ENCODE results near the gene ATP5F1A. TPM values are rescaled to one million over a fixed set of nuclear protein-coding genes. Genes with fewer than 3 reads are reported as not detected.

ATP5F1A gene
- polyA plus RNA-seq, 1 donor (not counting 4 experiments of a cell fraction or from before 2014, with no cell fraction given) = 512 TPM

GRCh38 chr18:46080156-46080555, 17.9 kb downstream of the ATP5F1A start:
- Histone ChIP-seq H3K36me3 (ENCODE audit: control insufficient read depth in 2 of 2, extremely low read depth in 1 of 2, insufficient read depth in 2 of 2, low read length in 2 of 2) (peaks cover 15 to 20% of the 10 kb centered on the region in 2 experiments), H3K9me3 (ENCODE audit: control insufficient read depth, low read depth, low read length) (no peaks in the 10 kb centered on the region), H4K20me1 (ENCODE audit: control insufficient read depth, extremely low read depth, insufficient read depth, low read length) (no peaks in the 10 kb centered on the region), H3K27ac (ENCODE audit: control insufficient read depth, insufficient read depth, low read length) (no peak overlapping the region), H3K4me3 (ENCODE audit: control insufficient read depth in 2 of 3, extremely low read depth in 1 of 3, insufficient read depth in 2 of 3, low read depth in 1 of 3, low read length in 3 of 3) (no peak overlapping the region), H3K9ac (ENCODE audit: control insufficient read depth, extremely low read depth, insufficient read depth, low read length) (no peak overlapping the region), H3K27me3 (ENCODE audit: control insufficient read depth, extremely low read depth, insufficient read depth, low read length) (no peaks in the 10 kb centered on the region), H3K79me2 (ENCODE audit: control insufficient read depth, insufficient read depth, low read length) (no peaks in the 10 kb centered on the region), H3K9me1 (ENCODE audit: control insufficient read depth, extremely low read depth, insufficient read depth, low read length) (no peaks in the 10 kb centered on the region), H3K4me1 (ENCODE audit: control insufficient read depth, extremely low read depth, insufficient read depth, low read length) (no peaks in the 10 kb centered on the region), H3K4me2 (ENCODE audit: control insufficient read depth, extremely low read depth, insufficient read depth, low read depth, low read length) (no peak overlapping the region), H2AFZ (ENCODE audit: control insufficient read depth, low read length) (no peak overlapping the region)
- TF ChIP-seq, protein P1, sequence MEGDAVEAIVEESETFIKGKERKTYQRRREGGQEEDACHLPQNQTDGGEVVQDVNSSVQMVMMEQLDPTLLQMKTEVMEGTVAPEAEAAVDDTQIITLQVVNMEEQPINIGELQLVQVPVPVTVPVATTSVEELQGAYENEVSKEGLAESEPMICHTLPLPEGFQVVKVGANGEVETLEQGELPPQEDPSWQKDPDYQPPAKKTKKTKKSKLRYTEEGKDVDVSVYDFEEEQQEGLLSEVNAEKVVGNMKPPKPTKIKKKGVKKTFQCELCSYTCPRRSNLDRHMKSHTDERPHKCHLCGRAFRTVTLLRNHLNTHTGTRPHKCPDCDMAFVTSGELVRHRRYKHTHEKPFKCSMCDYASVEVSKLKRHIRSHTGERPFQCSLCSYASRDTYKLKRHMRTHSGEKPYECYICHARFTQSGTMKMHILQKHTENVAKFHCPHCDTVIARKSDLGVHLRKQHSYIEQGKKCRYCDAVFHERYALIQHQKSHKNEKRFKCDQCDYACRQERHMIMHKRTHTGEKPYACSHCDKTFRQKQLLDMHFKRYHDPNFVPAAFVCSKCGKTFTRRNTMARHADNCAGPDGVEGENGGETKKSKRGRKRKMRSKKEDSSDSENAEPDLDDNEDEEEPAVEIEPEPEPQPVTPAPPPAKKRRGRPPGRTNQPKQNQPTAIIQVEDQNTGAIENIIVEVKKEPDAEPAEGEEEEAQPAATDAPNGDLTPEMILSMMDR (optimal IDR thresholded peaks at IDR 0.05 in 1 of 3, IDR thresholded peaks at IDR 0.05 in 1 of 3, conservative IDR thresholded peaks at IDR 0.05 in 1 of 3; ENCODE audit: extremely low read depth in 1 of 3, insufficient read depth in 2 of 3, low read length in 3 of 3) = no peak
- no peak for TF ChIP-seq EZH2 (IDR thresholded peaks at IDR 0.05; ENCODE audit: low read length)
- FAIRE-seq = no peak
- no peak for DNase-seq (ENCODE audit: low read depth, low spot score)
- dilution Hi-C loops (cut with MboI; ENCODE audit: extremely low pct_ligation_motif_present, low sequenced_read_pairs) = no loop called here

DNA sequence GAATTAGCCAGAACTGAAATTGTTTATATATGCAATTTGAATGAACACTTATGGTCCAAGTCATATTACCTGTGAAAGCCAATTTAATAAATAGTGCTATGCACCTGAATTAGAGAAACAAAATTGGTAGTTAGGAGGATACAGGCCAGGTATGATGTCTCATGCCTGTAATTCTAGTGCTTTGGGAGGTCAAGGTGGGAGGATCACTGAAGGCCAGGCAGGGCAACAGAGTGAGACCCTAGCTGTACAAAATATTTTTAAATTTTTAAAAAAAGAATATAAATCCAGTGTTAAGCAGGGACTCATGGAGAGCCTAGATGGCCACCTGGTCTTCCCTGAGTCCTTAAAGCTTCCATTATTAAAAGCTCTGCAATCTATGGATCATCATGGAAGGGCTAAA, 18.8 kb downstream of the ATP5F1A start:
- H3K4me3 ChIP-seq (ENCODE audit: control insufficient read depth in 2 of 3, extremely low read depth in 1 of 3, insufficient read depth in 2 of 3, low read depth in 1 of 3, low read length in 3 of 3) = no peak overlapping the region
- H3K27me3 ChIP-seq (ENCODE audit: control insufficient read depth, extremely low read depth, insufficient read depth, low read length) = no peaks in the 10 kb centered on the region
- H3K27ac ChIP-seq (ENCODE audit: control insufficient read depth, insufficient read depth, low read length) = no peak overlapping the region
- no peaks in the 10 kb centered on the region for H3K79me2 ChIP-seq (ENCODE audit: control insufficient read depth, insufficient read depth, low read length)
- no peaks in the 10 kb centered on the region for H3K4me1 ChIP-seq (ENCODE audit: control insufficient read depth, extremely low read depth, insufficient read depth, low read length)
- no peak overlapping the region for H3K9ac ChIP-seq (ENCODE audit: control insufficient read depth, extremely low read depth, insufficient read depth, low read length)
- no peaks in the 10 kb centered on the region for H3K9me1 ChIP-seq (ENCODE audit: control insufficient read depth, extremely low read depth, insufficient read depth, low read length)
- TF ChIP-seq, protein P1 (optimal IDR thresholded peaks at IDR 0.05 in 1 of 3, IDR thresholded peaks at IDR 0.05 in 1 of 3, conservative IDR thresholded peaks at IDR 0.05 in 1 of 3; ENCODE audit: extremely low read depth in 1 of 3, insufficient read depth in 2 of 3, low read length in 3 of 3) = no peak
- no peak for TF ChIP-seq EZH2 (IDR thresholded peaks at IDR 0.05; ENCODE audit: low read length)
- peaks cover 8 to 17% of the 10 kb centered on the region in 2 experiments for H3K36me3 ChIP-seq (ENCODE audit: control insufficient read depth in 2 of 2, extremely low read depth in 1 of 2, insufficient read depth in 2 of 2, low read length in 2 of 2)
- no peaks in the 10 kb centered on the region for H4K20me1 ChIP-seq (ENCODE audit: control insufficient read depth, extremely low read depth, insufficient read depth, low read length)
- H2AFZ ChIP-seq (ENCODE audit: control insufficient read depth, low read length) = no peak overlapping the region
- dilution Hi-C loops (cut with MboI; ENCODE audit: extremely low pct_ligation_motif_present, low sequenced_read_pairs) = no loop called here
- H3K9me3 ChIP-seq (ENCODE audit: control insufficient read depth, low read depth, low read length) = no peaks in the 10 kb centered on the region
- DNase-seq (ENCODE audit: low read depth, low spot score) (no peak), FAIRE-seq (no peak)
- H3K4me2 ChIP-seq (ENCODE audit: control insufficient read depth, extremely low read depth, insufficient read depth, low read depth, low read length) = no peak overlapping the region
